ENCODE results near the gene SEC22C. TPM values are rescaled to one million over a fixed set of nuclear protein-coding genes. Genes with fewer than 3 reads are reported as not detected.

Gene SEC22C, protein sequence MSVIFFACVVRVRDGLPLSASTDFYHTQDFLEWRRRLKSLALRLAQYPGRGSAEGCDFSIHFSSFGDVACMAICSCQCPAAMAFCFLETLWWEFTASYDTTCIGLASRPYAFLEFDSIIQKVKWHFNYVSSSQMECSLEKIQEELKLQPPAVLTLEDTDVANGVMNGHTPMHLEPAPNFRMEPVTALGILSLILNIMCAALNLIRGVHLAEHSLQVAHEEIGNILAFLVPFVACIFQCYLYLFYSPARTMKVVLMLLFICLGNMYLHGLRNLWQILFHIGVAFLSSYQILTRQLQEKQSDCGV
- total RNA-seq (2013) = 20.5 TPM
- polyA plus RNA-seq (10 to 100 TPM; 15.3 to 28.4 (median 27.4) TPM), polyA minus RNA-seq (6.4 and 7.8 TPM in 2 replicates), total RNA-seq (14.5 to 43.7 (median 29.2) reads per million in 11 experiments)

- Mint-ChIP-seq H3K4me1 (peaks cover 28% of the 10 kb centered on the region), H3K9me3 (peaks cover 0 to 4% (median 0%) of the 10 kb centered on the region in 7 donors), H3K36me3 (peaks cover 12 to 16% of the 10 kb centered on the region in 2 donors), H3K27me3 (ENCODE audit: low read depth in 3 of 3) (peaks cover 0 to 4% (median 0%) of the 10 kb centered on the region in 3 donors), H3K4me3 (peak within 1 kb of the TSS; percentile 88 to 91), H3K27ac (peak within 1 kb of the TSS; percentile 85 to 98 (median 95))
- H2AFZ ChIP-seq (ENCODE audit: insufficient read depth, low read depth, low read length, poor library complexity, severe bottlenecking) = peak within 1 kb of the TSS; percentile 94
- TF ChIP-seq CTCF (IDR thresholded peaks at IDR 0.05) = peak; percentile 42
- H3K27me3 ChIP-seq (ENCODE audit: control insufficient read depth in 2 of 2, insufficient read depth in 2 of 2, low read length in 2 of 2) = no peaks in the 10 kb centered on the region
- DNase-seq = peak; percentile 79 to 84 (median 83)
- H4K20me1 ChIP-seq (ENCODE audit: insufficient read depth, low read length) = no peaks in the 10 kb centered on the region
- peaks cover 44% of the 10 kb centered on the region for H3K79me2 ChIP-seq (ENCODE audit: insufficient read depth, low read length)
- H3K27ac ChIP-seq (ENCODE audit: low read depth in 1 of 2, low read length in 2 of 2) = peak within 1 kb of the TSS; percentile 70 to 85
- intact Hi-C loops (cut with micrococcal nuclease) = loop anchor here in 1 of 2 donors (10.0 kb wide), 1 partner anchor 73 kb away; the partner anchor contains the start of gene ZBTB47
- peaks cover 0 to 6% of the 10 kb centered on the region in 2 donors for H3K36me3 ChIP-seq (replicated peaks in 1 of 2; ENCODE audit: control insufficient read depth in 1 of 2, insufficient read depth in 2 of 2, low read length in 2 of 2)
- H3K4me3 ChIP-seq (replicated peaks in 1 of 3; ENCODE audit: low read depth in 2 of 3, low read length in 3 of 3) = peak within 1 kb of the TSS; percentile 66 to 85 (median 74)
- peak within 1 kb of the TSS; percentile 87 for H3K4me2 ChIP-seq (replicated peaks; ENCODE audit: extremely low read depth, low read length, poor library complexity, severe bottlenecking)
- H3K9ac ChIP-seq (ENCODE audit: insufficient read depth, low read length, poor library complexity, severe bottlenecking) = peak within 1 kb of the TSS; percentile 77
- H3K9me3 ChIP-seq (replicated peaks in 1 of 2; ENCODE audit: control insufficient read depth in 1 of 2, insufficient read depth in 1 of 2, low read length in 2 of 2) = no peaks in the 10 kb centered on the region
- H3K4me1 ChIP-seq (ENCODE audit: control insufficient read depth in 1 of 2, insufficient read depth in 2 of 2, low read length in 2 of 2) = peaks cover 15 to 25% of the 10 kb centered on the region in 2 donors
- WGBS (ENCODE audit: insufficient coverage) = under 1% methylated on average over 71 of the region's 77 CpGs
Measured at GRCh38 chr3:42581709-42582473, at the start of gene SEC22C. Gene SEC22C, minus strand, starts transcription at chr3:42581967. Its CDS starts 12,921 bp downstream, at chr3:42569046.

- no peaks in the 10 kb centered on the region for H3K27me3 Mint-ChIP-seq (ENCODE audit: low read depth in 3 of 3)
- H3K4me1 Mint-ChIP-seq = peaks cover 10% of the 10 kb centered on the region
- TF ChIP-seq CTCF (IDR thresholded peaks at IDR 0.05) = peak; percentile 79
- Histone ChIP-seq H2AFZ (ENCODE audit: insufficient read depth, low read depth, low read length, poor library complexity, severe bottlenecking) (no peak overlapping the region), H3K27me3 (ENCODE audit: control insufficient read depth in 2 of 2, insufficient read depth in 2 of 2, low read length in 2 of 2) (no peaks in the 10 kb centered on the region), H3K9ac (ENCODE audit: insufficient read depth, low read length, poor library complexity, severe bottlenecking) (no peak overlapping the region), H3K27ac (ENCODE audit: low read depth in 1 of 2, low read length in 2 of 2) (peak overlapping the region in 1 of 2 donors; percentile 8), H4K20me1 (ENCODE audit: insufficient read depth, low read length) (peaks cover 90% of the 10 kb centered on the region), H3K4me1 (ENCODE audit: control insufficient read depth in 1 of 2, insufficient read depth in 2 of 2, low read length in 2 of 2) (no peaks in the 10 kb centered on the region), H3K9me3 (replicated peaks in 1 of 2; ENCODE audit: control insufficient read depth in 1 of 2, insufficient read depth in 1 of 2, low read length in 2 of 2) (no peaks in the 10 kb centered on the region), H3K4me3 (replicated peaks in 1 of 3; ENCODE audit: low read depth in 2 of 3, low read length in 3 of 3) (no peak overlapping the region), H3K36me3 (replicated peaks in 1 of 2; ENCODE audit: control insufficient read depth in 1 of 2, insufficient read depth in 2 of 2, low read length in 2 of 2) (peaks cover 40 to 68% of the 10 kb centered on the region in 2 donors), H3K4me2 (replicated peaks; ENCODE audit: extremely low read depth, low read length, poor library complexity, severe bottlenecking) (no peak overlapping the region), H3K79me2 (ENCODE audit: insufficient read depth, low read length) (peaks cover 95% of the 10 kb centered on the region)
- DNase-seq = peak in 1 of 3 donors; percentile 12
- H3K36me3 Mint-ChIP-seq = peaks cover 42 to 52% of the 10 kb centered on the region in 2 donors
- peak overlapping the region in 1 of 7 donors; percentile 58 for H3K27ac Mint-ChIP-seq
- WGBS (ENCODE audit: insufficient coverage) = no CpG with 5 or more reads among the region's 2 CpGs
- intact Hi-C loops (cut with micrococcal nuclease) = no loop called here
- H3K9me3 Mint-ChIP-seq = no peaks in the 10 kb centered on the region
- H3K4me3 Mint-ChIP-seq = no peak overlapping the region
Measured at GRCh38 chr3:42613462-42613861, 31.7 kb upstream of the SEC22C start.
